Measurements from ENCODE around the gene MPP2.
A peak's percentile ranks its signal among the peaks of the same experiment; 100 is the strongest.
"Not testable (repeated sequence)": the region's sequence is repeated elsewhere in the genome, so short reads cannot be mapped to it uniquely, and the experiment has no call there.

MPP2 gene

GRCh38 chr17:43907425-43907981 lies at the start of gene MPP2:
Gene MPP2, minus strand, starts transcription at chr17:43907536. Its CDS starts 3,076 bp downstream, at chr17:43904460.
- DNase-seq (ENCODE audit: low spot score): peak; percentile 82

- no peak for DNase-seq (ENCODE audit: low spot score)
Measured at GRCh38 chr17:43956222-43956621, 48.9 kb upstream of the MPP2 start.

- DNase-seq (ENCODE audit: low spot score): peak; percentile 43
Measured at GRCh38 chr17:43953746-43954145, 46.4 kb upstream of the MPP2 start, which contains the start of gene PYY. Gene PYY, minus strand, starts transcription at chr17:43953940. Its CDS starts 457 bp downstream, at chr17:43953483.

- DNase-seq (ENCODE audit: low spot score): peak; percentile 95
Measured at GRCh38 chr17:43952724-43953666, 45.7 kb upstream of the MPP2 start.

GRCh38 chr17:43952351-43952723 lies 45.0 kb upstream of the MPP2 start:
- DNase-seq (ENCODE audit: low spot score): peak; percentile 70

- no peak for DNase-seq (ENCODE audit: low spot score)
Measured at GRCh38 chr17:43951750-43952149, 44.4 kb upstream of the MPP2 start.

GRCh38 chr17:43950554-43950953 lies 43.2 kb upstream of the MPP2 start:
- DNase-seq (ENCODE audit: low spot score): no peak

GRCh38 chr17:43949781-43950180 lies 42.4 kb upstream of the MPP2 start:
- no peak for DNase-seq (ENCODE audit: low spot score)

GRCh38 chr17:43946781-43947180 lies 39.4 kb upstream of the MPP2 start:
- no peak for DNase-seq (ENCODE audit: low spot score)

GRCh38 chr17:43945074-43945829 lies 37.9 kb upstream of the MPP2 start:
- DNase-seq (ENCODE audit: low spot score): no peak

GRCh38 chr17:43942051-43942685 lies 34.8 kb upstream of the MPP2 start, which contains the start of gene PPY:
Gene PPY, minus strand, starts transcription at chr17:43942476. Its CDS starts 822 bp downstream, at chr17:43941654.
- DNase-seq (ENCODE audit: low spot score): no peak

GRCh38 chr17:43940630-43941029 lies 33.3 kb upstream of the MPP2 start:
- DNase-seq (ENCODE audit: low spot score): peak; percentile 59

GRCh38 chr17:43939886-43940285 lies 32.5 kb upstream of the MPP2 start:
- DNase-seq (ENCODE audit: low spot score): no peak

GRCh38 chr17:43939452-43939851 lies 32.1 kb upstream of the MPP2 start:
- DNase-seq (ENCODE audit: low spot score): not testable (repeated sequence)

GRCh38 chr17:43938838-43939182 lies 31.5 kb upstream of the MPP2 start:
- DNase-seq (ENCODE audit: low spot score): no peak

GRCh38 chr17:43936434-43936833 lies 29.1 kb upstream of the MPP2 start:
- DNase-seq (ENCODE audit: low spot score): no peak

- no peak for DNase-seq (ENCODE audit: low spot score)
Measured at GRCh38 chr17:43935926-43936261, 28.6 kb upstream of the MPP2 start.

GRCh38 chr17:43935204-43935925 lies 28.0 kb upstream of the MPP2 start:
- no peak for DNase-seq (ENCODE audit: low spot score)

- no peak for DNase-seq (ENCODE audit: low spot score)
Measured at GRCh38 chr17:43932923-43933322, 25.6 kb upstream of the MPP2 start.

GRCh38 chr17:43932357-43932756 lies 25.0 kb upstream of the MPP2 start:
- no peak for DNase-seq (ENCODE audit: low spot score)

GRCh38 chr17:43931062-43931571 lies 23.8 kb upstream of the MPP2 start:
- no peak for DNase-seq (ENCODE audit: low spot score)

Data from iPS-NIHi11 (cell line).